22Rv1 (cell line): Measurements from ENCODE around the gene SORCS2.

Source experiments
- H3K27ac ChIP-seq: fragments of 450-650 bp; 2 replicates; pipeline ENCODE4 v1.5.1; 2017
- ZFX ChIP-seq: fragments of 450-650 bp; IDR thresholded peaks from 2 replicates; pipeline ENCODE4 v1.6.1; 2017; ENCODE audit warnings: antibody characterized with exemption, borderline replicate concordance
- TF ChIP-seq, protein P1 (sequence below): fragments of 450-650 bp; IDR thresholded peaks from 2 replicates; pipeline ENCODE4 v1.5.1; 2017; ENCODE audit warnings: mild to moderate bottlenecking

SORCS2 gene

DNA sequence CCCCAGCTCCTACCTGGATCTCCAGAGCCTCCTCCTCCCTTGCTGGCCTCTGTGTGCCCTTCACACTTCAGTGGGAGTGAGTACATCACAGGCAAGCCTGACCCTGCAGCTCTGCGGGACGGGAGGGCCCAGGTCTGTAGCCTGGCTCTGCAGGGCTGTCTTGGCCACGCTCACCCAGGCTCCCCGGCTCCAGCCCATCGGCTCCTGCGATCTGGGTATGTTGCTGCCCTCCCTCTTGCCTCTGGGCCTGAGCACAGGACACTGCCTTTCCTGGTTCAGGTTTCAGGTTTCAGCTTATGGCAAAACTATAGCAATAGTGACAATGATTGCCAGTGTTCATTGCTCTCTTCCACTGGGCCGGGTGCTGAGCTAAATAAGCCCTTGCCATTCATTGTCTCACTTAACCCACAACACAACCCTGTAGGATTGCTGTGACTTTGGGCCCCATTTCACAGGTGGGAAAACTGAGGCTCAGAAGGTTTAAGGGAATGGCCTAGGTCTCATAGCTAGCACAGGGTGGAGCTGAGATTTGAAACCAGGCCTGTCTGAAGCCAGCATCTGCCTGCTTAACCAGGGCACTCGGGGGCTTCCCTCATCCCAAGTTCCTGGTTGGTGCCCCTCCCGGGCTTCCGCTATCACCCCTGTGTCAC, 44.6 kb upstream of the SORCS2 start:
- H3K27ac ChIP-seq = no peak overlapping the region
- TF ChIP-seq, protein P1, sequence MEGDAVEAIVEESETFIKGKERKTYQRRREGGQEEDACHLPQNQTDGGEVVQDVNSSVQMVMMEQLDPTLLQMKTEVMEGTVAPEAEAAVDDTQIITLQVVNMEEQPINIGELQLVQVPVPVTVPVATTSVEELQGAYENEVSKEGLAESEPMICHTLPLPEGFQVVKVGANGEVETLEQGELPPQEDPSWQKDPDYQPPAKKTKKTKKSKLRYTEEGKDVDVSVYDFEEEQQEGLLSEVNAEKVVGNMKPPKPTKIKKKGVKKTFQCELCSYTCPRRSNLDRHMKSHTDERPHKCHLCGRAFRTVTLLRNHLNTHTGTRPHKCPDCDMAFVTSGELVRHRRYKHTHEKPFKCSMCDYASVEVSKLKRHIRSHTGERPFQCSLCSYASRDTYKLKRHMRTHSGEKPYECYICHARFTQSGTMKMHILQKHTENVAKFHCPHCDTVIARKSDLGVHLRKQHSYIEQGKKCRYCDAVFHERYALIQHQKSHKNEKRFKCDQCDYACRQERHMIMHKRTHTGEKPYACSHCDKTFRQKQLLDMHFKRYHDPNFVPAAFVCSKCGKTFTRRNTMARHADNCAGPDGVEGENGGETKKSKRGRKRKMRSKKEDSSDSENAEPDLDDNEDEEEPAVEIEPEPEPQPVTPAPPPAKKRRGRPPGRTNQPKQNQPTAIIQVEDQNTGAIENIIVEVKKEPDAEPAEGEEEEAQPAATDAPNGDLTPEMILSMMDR = no peak
- no peak for TF ChIP-seq ZFX

DNA sequence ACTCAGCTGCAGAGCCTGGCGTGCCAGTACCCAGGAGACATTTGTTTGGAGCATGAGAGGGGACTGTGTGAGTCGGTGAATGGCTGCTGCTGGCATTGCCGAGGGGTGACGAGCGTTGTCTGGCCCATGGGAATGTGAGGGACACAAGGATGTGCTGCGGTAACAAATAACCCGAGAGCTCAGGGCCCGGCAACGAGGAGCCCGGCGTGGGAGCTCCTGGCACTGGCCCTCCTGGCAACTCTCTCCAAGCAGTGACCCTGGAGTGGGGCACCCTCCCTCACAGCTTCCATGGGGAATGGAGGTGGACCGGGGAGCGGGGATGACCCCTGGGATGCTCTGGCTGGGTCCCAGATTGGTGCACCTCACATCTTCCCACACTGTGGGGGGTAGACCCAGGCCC, 44.0 kb upstream of the SORCS2 start:
- no peak overlapping the region for H3K27ac ChIP-seq
- TF ChIP-seq, protein P1 = no peak
- no peak for TF ChIP-seq ZFX

DNA sequence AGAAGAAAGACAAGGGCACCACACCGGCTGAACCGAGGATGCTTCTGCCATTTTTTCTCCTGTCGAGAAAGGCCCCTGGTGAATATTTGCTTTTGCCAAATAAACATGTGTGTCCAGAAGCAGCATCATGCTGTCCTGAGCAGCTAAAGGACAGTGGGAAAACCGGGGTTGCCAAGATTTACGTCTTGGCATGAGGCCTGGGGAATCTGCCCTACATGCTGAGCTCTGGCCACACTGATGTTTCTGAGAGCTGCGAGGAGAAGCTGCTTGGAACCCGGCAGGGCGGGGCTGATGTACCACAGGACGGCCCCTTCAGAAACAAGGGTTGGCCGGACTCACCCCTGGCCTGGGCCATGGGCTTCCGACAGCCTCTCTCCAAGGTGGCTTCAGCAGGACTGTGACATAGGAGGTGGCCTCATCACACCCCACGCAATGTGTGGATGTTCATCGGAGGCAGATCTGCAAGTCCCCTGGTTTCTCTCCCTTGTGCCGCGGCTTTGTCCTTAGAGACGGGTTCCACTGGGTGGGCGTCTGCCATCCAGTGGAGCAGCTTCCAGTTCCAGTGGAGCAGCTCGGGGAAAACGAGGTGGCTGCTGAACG, 42.2 kb upstream of the SORCS2 start:
- no peak for TF ChIP-seq ZFX
- TF ChIP-seq, protein P1 = no peak
- no peak overlapping the region for H3K27ac ChIP-seq

DNA sequence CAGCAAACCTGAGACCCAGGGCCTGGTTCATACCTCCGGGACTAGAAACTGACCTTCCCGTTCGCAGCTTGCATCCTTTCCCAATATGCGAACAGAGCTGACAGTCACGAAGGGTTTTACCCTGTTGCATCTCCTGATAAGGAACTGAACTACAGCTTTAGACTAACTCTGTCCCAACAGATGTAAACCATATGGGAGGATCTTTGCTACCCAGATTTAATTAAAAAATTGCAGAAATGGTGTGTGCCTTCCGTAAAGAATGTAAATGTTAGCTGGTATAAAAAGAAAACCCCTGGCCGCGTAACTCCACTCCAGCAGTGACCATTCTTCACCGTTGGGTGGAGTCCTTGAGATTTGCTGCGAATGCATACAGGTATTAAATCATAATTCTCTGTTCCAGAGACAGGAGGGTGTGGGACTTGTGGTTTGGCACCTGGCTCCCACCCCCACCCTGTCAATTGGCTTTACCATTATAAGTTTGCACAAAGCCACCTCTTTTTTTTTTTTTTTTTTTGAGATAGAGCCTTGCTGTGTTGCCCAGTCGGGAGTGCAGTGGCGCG, 40.6 kb upstream of the SORCS2 start:
- no peak overlapping the region for H3K27ac ChIP-seq
- no peak for TF ChIP-seq ZFX
- TF ChIP-seq, protein P1 = peak; percentile 35

DNA sequence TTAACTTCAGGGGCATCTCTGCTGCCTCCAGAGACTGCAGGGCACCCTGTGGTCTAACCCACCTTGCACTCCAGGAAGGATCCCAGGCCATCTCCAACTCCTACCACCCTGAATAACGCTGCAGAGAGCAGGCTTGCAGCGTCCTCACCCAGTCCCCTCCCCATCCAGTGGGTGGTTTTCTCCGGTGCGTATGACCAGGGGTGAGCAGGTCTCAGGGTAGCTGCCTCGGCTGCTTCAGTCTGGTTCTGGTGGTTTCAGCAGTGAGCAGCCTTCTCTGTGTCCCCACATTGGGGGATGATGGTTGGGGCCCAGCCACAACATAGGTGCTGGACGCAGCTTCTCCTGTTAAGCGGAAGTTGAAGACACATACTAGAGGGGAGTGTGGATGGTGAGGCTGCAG, 38.6 kb upstream of the SORCS2 start:
- TF ChIP-seq ZFX = no peak
- TF ChIP-seq, protein P1 = no peak
- no peak overlapping the region for H3K27ac ChIP-seq

DNA sequence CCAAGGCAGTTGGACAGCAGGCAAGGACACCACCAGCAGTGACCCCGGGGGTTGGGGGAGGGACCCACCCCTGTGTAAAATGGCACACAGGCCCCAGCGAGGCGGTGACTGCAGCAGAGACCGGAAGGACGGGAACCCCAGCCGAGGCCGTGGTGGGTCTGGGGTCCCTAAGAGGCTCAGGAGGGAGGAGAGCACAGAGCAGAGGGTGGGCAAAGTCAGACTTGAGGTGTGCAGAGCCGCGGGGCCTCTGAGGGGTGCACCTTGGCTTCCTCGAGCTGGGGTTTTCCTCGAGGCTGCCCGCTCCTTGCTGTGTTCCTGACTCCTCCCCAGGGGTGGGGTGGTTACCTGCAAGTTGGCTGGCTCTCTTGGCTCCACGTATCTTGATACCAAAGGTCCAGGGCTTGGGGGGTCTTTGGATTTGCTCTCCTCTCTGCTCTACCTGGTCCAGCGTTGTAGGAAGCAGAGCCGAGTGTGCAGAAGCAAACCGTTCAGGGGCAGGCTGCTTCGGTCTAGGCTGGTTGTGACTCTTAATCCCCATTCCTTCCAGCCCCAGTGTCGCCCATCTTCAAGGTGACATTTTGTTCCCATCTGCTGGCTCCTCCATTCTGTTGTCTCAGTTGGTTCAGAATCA, 37.9 kb upstream of the SORCS2 start:
- H3K27ac ChIP-seq = no peak overlapping the region
- no peak for TF ChIP-seq ZFX
- TF ChIP-seq, protein P1 = no peak
